NB4 (cell line): Measurements from ENCODE around the gene MTMR3.

Experiments used
- CTCF ChIP-seq: IDR thresholded peaks from one replicate; pipeline ENCODE4 v1.5.1; 2012; ENCODE audit warnings: low read depth, low read length
- MAX ChIP-seq: IDR thresholded peaks from 2 replicates; pipeline ENCODE4 v1.6.1; 2011; ENCODE audit warnings: low read depth, low read length
- MYC ChIP-seq: IDR thresholded peaks from 2 replicates; pipeline ENCODE4 v1.6.1; 2011; ENCODE audit warnings: low read depth, low read length
- POLR2A ChIP-seq: IDR thresholded peaks from 2 replicates; pipeline ENCODE4 v1.6.1; 2011; ENCODE audit warnings: mild to moderate bottlenecking; ENCODE audit not compliant: insufficient read length; ENCODE audit errors: extremely low read depth

- TF ChIP-seq CTCF = no peak
- TF ChIP-seq MAX = no peak
- no peak for TF ChIP-seq POLR2A
- TF ChIP-seq MYC = no peak
Observed at GRCh38 chr22:29949872-29950271, 66.9 kb downstream of the MTMR3 start.
